Activated T-helper 17 cell treated with anti-CD3 and anti-CD28 coated beads, Interleukin-2, amount 50 U/mL, for 72 hours (primary cell): ENCODE results near the gene RGL1. TPM values are rescaled to one million over a fixed set of nuclear protein-coding genes. Genes with fewer than 3 reads are reported as not detected.

Experiments used
- ATAC-seq: fragments of 150-1000 bp; cut with Tn5 transposase; replicated peaks from 2 replicates; pipeline ENCODE4 v1.10.0; 2021; ENCODE audit warnings: mild to moderate bottlenecking, moderate library complexity
- H3K27ac Mint-ChIP-seq: one replicate; pipeline ENCODE4 v1.8.0; 2022; ENCODE audit warnings: mixed read lengths
- H3K27me3 Mint-ChIP-seq: one replicate; pipeline ENCODE4 v1.8.0; 2022; ENCODE audit warnings: mixed read lengths
- H3K36me3 Mint-ChIP-seq: one replicate; pipeline ENCODE4 v1.8.0; 2022; ENCODE audit warnings: low read depth, mild to moderate bottlenecking, mixed read lengths
- H3K4me1 Mint-ChIP-seq: one replicate; pipeline ENCODE4 v1.8.0; 2022; ENCODE audit warnings: mixed read lengths
- H3K4me3 Mint-ChIP-seq: one replicate; pipeline ENCODE4 v1.8.0; 2022; ENCODE audit warnings: mild to moderate bottlenecking, mixed read lengths
- H3K9me3 Mint-ChIP-seq: one replicate; pipeline ENCODE4 v1.8.0; 2022; ENCODE audit warnings: mixed read lengths
- total RNA-seq, 2 donors: library from RNA; stranded (reverse); gene quantifications; one replicate each; pipeline ENCODE4 v1.2.3, GENCODE V29; 2022

Gene RGL1
- total RNA-seq, 2 donors from 2014 or later: 1.7 to 2.6 TPM

GRCh38 chr1:183933528-183934179 lies 128.7 kb downstream of the RGL1 start:
- no peaks in the 10 kb centered on the region for H3K9me3 Mint-ChIP-seq
- H3K27me3 Mint-ChIP-seq: no peaks in the 10 kb centered on the region
- no peak for ATAC-seq
- no peaks in the 10 kb centered on the region for H3K36me3 Mint-ChIP-seq
- H3K4me1 Mint-ChIP-seq: peaks cover 4% of the 10 kb centered on the region
- peak overlapping the region; percentile 62 for H3K27ac Mint-ChIP-seq
- no peak overlapping the region for H3K4me3 Mint-ChIP-seq

GRCh38 chr1:183934314-183934713 lies 129.4 kb downstream of the RGL1 start:
- Mint-ChIP-seq H3K9me3 (no peaks in the 10 kb centered on the region), H3K27me3 (no peaks in the 10 kb centered on the region), H3K4me1 (peaks cover 4% of the 10 kb centered on the region), H3K4me3 (no peak overlapping the region), H3K27ac (peak overlapping the region; percentile 62), H3K36me3 (no peaks in the 10 kb centered on the region)
- no peak for ATAC-seq

- no peak for ATAC-seq
- peaks cover 4% of the 10 kb centered on the region for H3K4me1 Mint-ChIP-seq
- no peak overlapping the region for H3K27ac Mint-ChIP-seq
- H3K4me3 Mint-ChIP-seq: no peak overlapping the region
- no peaks in the 10 kb centered on the region for H3K27me3 Mint-ChIP-seq
- no peaks in the 10 kb centered on the region for H3K9me3 Mint-ChIP-seq
- H3K36me3 Mint-ChIP-seq: no peaks in the 10 kb centered on the region
Observed at GRCh38 chr1:183936009-183936408, 131.1 kb downstream of the RGL1 start.

DNA sequence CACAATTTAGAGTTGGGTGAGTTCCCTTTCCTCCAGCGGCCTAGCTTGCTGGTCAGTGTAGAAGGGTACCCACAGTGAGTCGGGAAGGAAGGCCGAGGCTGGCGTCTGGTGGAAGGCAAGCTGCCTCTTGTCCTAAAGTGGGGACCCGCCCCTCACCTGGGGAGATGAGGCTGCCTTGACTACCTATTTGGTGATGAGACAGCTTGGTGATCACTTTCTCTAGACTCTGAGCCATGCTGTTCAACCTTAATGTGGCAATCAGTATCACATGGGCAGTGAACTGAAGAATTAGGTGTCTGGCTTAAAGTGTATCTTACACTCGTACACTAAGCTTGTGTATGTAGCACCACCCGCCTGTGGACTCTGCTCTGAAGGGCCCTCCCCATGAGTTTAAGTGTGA lies 131.9 kb downstream of the RGL1 start:
- no peak for ATAC-seq
- H3K9me3 Mint-ChIP-seq: no peaks in the 10 kb centered on the region

DNA sequence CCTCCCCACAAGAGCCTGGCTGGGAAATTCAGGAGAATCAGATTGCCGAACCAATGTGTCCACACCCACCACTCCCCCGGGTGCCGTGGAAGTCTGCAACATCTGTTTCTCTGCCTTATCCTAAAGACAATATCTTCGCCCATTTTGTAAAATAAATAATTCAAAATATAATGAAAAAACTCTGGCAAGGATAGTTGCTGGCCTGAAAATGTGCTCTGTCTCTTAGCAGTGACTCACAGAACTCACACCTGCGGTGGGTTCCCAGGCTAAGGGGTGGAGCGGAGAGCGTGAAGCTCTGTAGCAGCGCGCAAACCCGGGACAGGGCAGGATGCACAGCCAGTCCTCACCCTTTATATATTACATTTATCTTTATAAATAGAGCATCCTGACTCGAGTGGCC lies 132.7 kb downstream of the RGL1 start:
- Mint-ChIP-seq H3K4me1 (peaks cover 4% of the 10 kb centered on the region), H3K36me3 (no peaks in the 10 kb centered on the region), H3K27ac (no peak overlapping the region), H3K9me3 (no peaks in the 10 kb centered on the region), H3K27me3 (no peaks in the 10 kb centered on the region), H3K4me3 (no peak overlapping the region)
- no peak for ATAC-seq

More for the DNA sequence above, 131.9 kb downstream of the RGL1 start:
- Mint-ChIP-seq H3K27me3 (no peaks in the 10 kb centered on the region), H3K27ac (no peak overlapping the region), H3K4me1 (peaks cover 4% of the 10 kb centered on the region), H3K4me3 (no peak overlapping the region), H3K36me3 (no peaks in the 10 kb centered on the region)

DNA sequence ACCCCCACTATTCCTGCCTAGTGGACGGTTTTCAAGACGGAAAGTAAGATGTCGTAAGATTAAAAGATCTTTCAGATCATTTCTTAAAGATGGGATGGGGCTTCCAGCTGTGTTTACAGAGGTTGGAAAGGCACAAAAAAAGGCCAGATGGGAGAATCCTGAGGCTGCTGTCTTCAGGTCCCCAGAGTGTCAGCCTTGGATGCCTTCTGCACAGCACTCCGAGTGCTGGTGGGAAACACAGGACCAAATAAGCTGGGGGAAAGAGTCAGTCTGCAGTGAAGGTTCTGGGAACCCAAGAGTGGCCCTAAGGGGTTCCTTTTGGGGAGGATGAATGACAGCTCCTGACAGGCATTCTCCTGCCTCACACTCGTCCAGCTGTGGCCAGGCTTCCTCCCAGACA lies 136.1 kb downstream of the RGL1 start:
- ATAC-seq: no peak
- H3K4me1 Mint-ChIP-seq: no peaks in the 10 kb centered on the region
- H3K4me3 Mint-ChIP-seq: no peak overlapping the region
- H3K27ac Mint-ChIP-seq: no peak overlapping the region
- no peaks in the 10 kb centered on the region for H3K27me3 Mint-ChIP-seq
- H3K9me3 Mint-ChIP-seq: no peaks in the 10 kb centered on the region
- no peaks in the 10 kb centered on the region for H3K36me3 Mint-ChIP-seq

DNA sequence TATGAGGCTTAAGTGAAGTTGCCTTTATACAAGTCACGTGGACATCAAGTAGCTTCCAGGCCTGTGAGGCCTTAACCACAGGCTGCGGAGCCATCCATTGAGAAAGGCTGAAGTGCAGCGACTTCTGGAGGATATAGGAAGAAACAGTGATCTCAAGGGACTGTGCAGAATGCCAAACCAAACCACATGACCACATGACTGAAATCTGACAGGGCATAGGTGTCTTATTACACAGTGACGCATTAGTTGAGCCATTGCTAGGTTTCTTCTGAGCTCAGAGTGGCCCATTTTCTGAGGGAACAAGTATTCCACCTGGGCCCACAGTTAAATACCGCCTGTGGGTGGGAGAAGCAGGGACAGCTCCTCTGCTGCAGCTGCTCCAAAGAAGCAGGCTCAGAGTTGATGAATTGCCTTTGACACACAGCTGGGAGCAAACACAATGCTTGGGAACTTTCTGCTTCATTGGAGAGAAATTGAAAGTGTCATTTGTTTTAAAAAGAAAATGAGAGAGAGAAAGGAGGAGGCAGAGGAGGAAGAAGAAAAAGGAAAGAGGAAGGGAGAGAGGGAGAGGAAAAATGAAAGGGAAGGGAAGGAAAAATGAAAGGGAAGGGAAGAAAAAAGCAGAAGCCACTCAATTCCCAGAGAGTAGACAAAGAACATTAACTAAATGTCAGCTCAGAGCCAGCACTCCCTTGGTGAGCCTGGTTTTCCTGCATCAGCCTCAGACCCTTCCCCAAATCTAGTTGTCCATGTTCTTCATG lies 138.2 kb downstream of the RGL1 start:
- no peaks in the 10 kb centered on the region for H3K36me3 Mint-ChIP-seq
- H3K27ac Mint-ChIP-seq: no peak overlapping the region
- no peaks in the 10 kb centered on the region for H3K4me1 Mint-ChIP-seq
- peak; percentile 51 for ATAC-seq
- no peak overlapping the region for H3K4me3 Mint-ChIP-seq
- H3K27me3 Mint-ChIP-seq: no peaks in the 10 kb centered on the region
- no peaks in the 10 kb centered on the region for H3K9me3 Mint-ChIP-seq

GRCh38 chr1:183945428-183946319 lies 140.8 kb downstream of the RGL1 start:
- no peak overlapping the region for H3K4me3 Mint-ChIP-seq
- H3K27me3 Mint-ChIP-seq: no peaks in the 10 kb centered on the region
- no peaks in the 10 kb centered on the region for H3K9me3 Mint-ChIP-seq
- no peaks in the 10 kb centered on the region for H3K36me3 Mint-ChIP-seq
- ATAC-seq: no peak
- no peaks in the 10 kb centered on the region for H3K4me1 Mint-ChIP-seq
- no peak overlapping the region for H3K27ac Mint-ChIP-seq

DNA sequence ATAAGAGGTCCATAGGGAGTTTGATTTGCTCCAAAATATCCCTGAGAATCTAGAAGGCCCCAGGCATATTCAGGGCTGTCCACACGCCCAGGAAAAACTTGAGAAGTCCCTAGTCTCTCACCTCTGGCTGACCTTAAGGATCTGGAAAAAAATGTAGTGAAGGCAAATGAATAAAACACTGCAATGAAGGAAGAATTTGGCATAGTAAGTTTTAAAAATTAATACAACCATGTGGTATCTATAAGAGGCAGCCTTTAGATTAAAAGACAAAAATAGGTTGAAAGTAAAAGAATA lies 141.3 kb downstream of the RGL1 start:
- ATAC-seq: no peak
- H3K27ac Mint-ChIP-seq: no peak overlapping the region
- no peaks in the 10 kb centered on the region for H3K9me3 Mint-ChIP-seq
- no peaks in the 10 kb centered on the region for H3K4me1 Mint-ChIP-seq
- H3K27me3 Mint-ChIP-seq: no peaks in the 10 kb centered on the region
- no peaks in the 10 kb centered on the region for H3K36me3 Mint-ChIP-seq
- H3K4me3 Mint-ChIP-seq: no peak overlapping the region

GRCh38 chr1:183947988-183948387 lies 143.1 kb downstream of the RGL1 start:
- Mint-ChIP-seq H3K27ac (no peak overlapping the region), H3K4me3 (no peak overlapping the region), H3K36me3 (no peaks in the 10 kb centered on the region), H3K9me3 (no peaks in the 10 kb centered on the region), H3K4me1 (no peaks in the 10 kb centered on the region), H3K27me3 (no peaks in the 10 kb centered on the region)
- no peak for ATAC-seq

DNA sequence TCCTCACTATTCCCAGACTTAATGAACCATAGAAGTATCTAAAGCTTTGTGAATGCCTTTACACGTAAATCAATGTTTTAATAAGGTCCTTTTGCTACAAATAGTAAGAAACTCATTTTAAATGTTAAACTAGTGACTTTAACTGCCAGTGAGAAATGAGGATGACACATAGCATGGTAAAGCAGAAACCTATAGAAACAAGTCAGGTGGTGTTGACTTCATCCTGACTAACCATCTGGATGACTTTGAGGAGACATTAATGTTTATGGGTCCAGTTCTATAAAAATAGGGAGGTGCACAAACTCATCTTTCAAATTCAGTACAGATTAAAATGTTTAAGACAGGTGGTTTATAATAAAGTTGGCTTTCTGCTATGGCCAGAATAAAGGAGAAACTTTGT lies 147.2 kb downstream of the RGL1 start:
- H3K27me3 Mint-ChIP-seq: no peaks in the 10 kb centered on the region
- peak; percentile 43 for ATAC-seq
- H3K4me3 Mint-ChIP-seq: no peak overlapping the region
- H3K27ac Mint-ChIP-seq: peak overlapping the region; percentile 50
- no peaks in the 10 kb centered on the region for H3K9me3 Mint-ChIP-seq
- H3K36me3 Mint-ChIP-seq: no peaks in the 10 kb centered on the region
- peaks cover 7% of the 10 kb centered on the region for H3K4me1 Mint-ChIP-seq

GRCh38 chr1:183953031-183953430 lies 148.1 kb downstream of the RGL1 start:
- Mint-ChIP-seq H3K36me3 (no peaks in the 10 kb centered on the region), H3K27ac (no peak overlapping the region), H3K4me3 (no peak overlapping the region), H3K27me3 (no peaks in the 10 kb centered on the region), H3K4me1 (peaks cover 7% of the 10 kb centered on the region), H3K9me3 (no peaks in the 10 kb centered on the region)
- ATAC-seq: no peak

GRCh38 chr1:183954496-183954895 lies 149.6 kb downstream of the RGL1 start:
- Mint-ChIP-seq H3K27ac (peak overlapping the region; percentile 16), H3K27me3 (no peaks in the 10 kb centered on the region), H3K36me3 (no peaks in the 10 kb centered on the region), H3K4me1 (peaks cover 7% of the 10 kb centered on the region), H3K9me3 (no peaks in the 10 kb centered on the region), H3K4me3 (no peak overlapping the region)
- ATAC-seq: no peak

DNA sequence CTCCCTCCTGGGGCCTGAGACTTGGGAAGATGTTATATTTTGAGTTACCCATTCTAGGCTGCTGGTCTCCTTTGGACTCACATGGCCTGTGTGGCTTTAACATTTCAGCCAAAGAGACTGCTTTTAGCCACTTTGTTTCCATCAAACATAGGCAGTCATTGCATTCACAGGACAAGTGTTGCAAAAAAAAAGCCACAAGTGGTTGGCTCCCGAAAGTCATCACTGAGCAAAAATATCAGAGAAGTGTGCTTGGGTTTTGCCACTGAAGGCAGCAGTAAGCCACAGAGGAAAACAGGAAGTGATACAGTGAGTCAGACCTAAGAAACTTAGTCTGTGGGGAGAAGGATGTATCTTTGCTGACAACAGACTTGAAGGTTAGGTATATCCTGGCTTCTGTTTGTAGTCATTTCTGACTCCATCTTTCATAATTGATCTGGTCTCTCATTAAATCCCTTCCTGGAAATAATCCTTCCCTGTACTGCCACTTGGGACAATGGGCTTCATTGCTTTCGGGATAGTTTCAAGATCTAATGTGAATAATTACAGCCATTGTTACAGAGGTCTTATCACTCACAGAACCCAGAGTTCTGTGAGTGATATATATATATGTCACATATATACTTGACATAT lies 151.8 kb downstream of the RGL1 start:
- Mint-ChIP-seq H3K36me3 (no peaks in the 10 kb centered on the region), H3K27ac (no peak overlapping the region), H3K9me3 (no peaks in the 10 kb centered on the region), H3K4me1 (peaks cover 7% of the 10 kb centered on the region), H3K4me3 (no peak overlapping the region), H3K27me3 (no peaks in the 10 kb centered on the region)
- ATAC-seq: peak; percentile 98
